Islet precursor cell (in vitro differentiated cells): Measurements from ENCODE around the gene BSG.
"Not testable (repeated sequence)": the region's sequence is repeated elsewhere in the genome, so short reads cannot be mapped to it uniquely, and the experiment has no call there.

Source experiments
- DNase-seq: peaks from one replicate; pipeline ENCODE4 v3.0.0-alpha.2; 2018

BSG gene

DNA sequence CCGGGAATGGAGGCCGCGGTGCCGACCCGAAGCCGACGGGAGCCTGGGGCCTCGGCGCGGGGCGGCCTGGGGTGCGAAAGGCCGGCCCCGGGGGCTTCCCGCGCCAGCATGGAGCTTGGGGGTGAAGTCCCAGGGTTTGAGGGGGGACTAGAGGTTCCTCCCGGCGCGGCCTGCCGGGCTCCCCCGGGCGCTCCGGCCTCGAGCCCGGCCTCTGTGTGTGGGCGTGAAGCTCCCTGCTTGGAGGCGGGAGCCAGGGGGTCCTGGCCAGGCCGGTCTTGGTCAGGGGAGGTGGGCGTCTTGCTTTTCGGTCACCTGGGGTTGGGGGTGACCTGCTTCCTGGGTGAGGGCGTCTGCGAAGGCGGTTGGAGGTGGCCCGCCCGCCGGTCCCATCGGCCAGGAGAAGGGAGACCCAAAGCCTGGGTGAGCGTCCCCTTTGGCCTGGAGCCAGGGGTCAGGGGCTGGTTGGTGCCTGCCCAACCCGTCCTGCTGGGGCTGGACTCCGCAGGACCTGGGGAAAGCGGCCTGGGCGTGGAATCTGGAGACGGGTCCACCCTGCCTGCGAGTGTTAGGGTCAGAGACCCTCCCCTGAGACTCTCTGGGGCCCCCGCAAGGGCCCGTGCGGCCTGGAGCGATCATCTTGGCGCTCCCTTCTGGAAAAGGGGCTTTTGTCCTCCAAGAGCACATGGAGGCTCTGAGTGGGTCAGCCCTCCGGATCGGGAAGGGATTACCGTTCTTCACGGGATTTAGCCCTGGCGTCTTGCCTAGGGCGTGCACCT, 535 bp downstream of the BSG start:
- DNase-seq = peak; percentile 60

DNA sequence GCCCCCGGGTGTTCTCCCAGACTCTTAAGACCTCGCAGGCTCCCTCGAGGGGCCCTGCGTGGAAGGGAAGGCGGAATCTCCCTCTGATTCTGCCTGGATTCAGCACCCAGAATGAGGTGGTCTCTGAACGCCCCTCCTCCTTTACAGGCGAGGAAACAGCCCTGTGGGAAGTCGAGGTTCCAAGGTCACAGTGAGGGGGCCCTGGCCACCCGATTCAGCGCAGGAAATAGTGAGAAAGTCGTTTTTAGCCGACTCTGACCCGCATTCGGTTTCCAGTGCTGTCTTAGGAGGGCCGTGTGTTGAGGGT, 1.1 kb downstream of the BSG start:
- no peak for DNase-seq

DNA sequence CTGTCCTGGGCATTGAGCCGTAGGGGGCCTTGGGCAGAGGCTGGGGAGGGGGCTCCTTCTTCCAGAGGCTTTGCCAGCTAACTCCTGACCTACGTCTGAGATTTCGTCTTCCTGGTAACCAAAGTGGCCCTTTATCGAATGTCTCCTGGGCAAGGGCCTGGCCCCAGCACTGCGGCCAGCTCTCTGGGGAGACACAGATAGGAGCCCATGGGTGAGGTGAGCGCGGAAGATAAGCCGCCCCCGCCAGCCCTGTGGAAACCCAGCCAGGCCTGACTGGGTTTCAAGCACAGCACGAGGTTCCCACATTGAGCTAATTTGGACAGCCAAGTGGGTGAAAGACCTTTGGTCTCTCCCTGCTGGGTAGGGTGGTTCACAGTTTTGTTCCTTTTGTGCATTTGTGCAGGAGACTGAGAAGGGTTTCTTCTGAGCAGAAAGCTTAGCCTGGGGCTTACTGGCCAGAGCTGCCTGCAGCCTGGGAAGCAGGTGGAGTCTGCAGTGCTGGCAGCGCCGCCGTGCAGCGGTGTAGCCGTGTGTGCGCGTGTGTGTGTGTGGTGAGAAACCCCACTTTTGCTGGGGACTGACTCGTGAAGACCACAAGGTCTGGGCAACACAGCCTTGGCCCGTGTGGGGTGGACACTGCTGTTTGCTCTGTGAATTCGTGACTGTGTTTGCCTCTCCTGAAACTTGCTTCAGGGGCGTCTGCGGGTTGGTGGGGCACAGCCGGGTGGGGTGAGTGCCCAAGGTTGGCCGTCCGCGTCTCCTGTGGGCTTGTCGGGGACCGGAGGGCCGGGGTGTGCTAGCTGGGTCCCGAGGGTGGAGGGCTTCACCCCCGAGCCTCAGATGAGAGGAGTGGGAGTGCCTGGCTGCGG, 2.5 kb downstream of the BSG start:
- peak; percentile 67 for DNase-seq

DNA sequence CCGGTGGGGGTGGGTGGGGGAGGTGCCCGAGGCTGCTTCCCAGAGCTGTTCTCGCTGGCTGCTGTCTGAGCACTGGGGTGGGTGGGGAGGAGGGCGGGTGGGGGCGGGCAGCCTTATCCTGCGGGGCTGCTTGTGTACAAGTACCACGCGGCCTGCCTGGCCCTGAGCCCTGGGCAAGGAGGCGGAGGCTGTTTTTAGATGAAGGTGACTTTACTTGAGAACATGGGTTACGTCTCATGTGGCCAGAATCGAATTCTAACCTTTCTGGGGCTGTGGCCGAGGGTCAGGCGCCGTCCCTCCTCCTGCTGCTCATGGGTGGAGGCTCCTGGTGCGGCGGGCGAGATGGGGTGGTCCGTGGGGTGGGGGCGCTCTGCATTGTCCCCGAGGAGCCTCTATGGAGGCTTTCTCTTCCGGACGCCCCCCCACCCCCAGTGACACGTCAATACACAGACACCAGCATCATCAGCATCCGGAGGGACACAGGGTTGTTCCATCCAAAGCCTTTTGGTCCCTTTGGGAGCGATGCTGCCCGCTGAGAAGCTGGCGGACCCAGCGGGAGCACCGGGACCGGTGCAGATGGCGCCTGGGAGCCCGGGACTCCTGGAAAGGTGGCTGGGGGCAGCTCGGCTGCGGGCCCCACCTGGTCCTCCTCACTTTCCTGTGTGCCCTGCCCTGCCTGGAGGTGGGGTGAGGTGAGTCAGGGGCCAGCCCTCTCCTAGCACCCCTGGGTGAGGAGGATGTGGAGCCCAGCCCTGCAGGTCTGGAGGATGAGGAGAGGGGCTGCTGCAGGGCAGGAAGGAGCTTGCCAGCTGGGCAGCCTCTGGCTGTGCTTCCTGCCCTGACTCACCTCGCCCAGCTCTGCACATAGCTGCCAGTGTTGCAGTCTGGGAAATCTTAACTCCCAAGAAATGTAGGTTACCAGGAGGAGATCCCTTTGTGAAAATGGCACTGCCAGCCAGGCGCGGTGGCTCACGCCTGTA, 3.4 kb downstream of the BSG start:
- DNase-seq = peak; percentile 62

DNA sequence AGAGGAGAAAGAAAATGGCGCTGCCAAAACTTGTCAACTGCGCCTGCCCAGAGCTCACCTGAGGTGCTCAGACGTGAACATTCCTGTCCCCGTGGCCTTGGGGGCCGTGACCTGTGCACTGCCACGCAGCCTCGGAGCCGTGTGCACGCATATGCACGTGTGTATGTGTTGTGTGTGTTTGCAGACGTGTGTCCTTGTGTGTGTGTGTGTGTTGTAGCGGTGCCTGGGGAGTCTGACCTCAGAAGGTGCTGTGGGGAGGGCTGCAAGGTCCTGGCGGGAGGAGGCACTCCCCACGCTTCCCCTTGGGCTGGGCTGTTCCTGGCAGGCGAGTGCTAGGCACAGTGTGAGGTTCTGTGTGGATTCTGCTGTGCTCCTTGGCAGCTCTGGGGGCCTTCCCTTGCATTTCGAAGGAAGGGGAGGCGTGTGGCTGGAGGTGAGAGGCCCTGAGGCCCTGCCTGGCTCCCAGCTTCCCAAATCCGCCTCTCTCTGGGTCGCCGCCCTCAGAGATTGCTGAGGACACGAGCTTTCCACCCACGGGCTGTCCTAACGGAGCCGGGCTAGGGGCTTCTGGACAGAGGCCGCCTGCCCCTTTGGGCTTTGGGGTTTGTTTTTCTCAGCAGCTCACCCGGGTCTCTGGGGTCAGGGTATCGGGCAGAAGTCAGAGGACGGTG, 4.5 kb downstream of the BSG start:
- DNase-seq = no peak

DNA sequence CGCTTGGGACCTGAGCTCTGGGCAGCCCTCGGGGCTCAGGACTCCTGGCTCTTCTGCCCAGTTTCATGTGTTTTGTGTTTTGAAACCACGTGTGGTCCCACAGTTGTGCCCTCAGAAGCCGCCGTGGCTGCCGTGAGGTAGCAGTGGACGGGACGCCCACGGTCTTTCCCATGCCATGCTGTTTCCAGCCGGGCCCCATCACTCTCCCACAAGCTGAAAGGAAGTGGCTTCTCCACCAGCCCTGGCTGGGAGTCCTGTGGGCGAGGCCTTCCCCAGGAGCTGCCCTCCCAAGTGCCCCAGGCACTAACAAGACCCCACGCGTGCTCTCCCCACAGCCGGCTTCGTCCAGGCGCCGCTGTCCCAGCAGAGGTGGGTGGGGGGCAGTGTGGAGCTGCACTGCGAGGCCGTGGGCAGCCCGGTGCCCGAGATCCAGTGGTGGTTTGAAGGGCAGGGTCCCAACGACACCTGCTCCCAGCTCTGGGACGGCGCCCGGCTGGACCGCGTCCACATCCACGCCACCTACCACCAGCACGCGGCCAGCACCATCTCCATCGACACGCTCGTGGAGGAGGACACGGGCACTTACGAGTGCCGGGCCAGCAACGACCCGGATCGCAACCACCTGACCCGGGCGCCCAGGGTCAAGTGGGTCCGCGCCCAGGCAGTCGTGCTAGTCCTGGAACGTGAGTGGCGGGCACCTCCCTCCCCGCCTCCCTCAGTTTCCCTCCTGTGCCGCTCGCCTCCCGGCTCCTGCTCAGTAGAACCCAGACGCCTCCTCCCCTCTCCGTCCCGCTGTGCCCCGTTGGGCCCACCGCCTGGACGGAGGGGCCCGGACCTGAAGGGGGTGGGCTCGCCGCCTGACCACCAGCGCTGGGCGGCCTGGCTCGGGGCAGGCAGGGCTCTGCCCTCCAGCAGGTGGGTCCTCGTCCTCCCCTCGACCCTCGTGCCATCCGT, 5.3 kb downstream of the BSG start:
- DNase-seq = no peak

DNA sequence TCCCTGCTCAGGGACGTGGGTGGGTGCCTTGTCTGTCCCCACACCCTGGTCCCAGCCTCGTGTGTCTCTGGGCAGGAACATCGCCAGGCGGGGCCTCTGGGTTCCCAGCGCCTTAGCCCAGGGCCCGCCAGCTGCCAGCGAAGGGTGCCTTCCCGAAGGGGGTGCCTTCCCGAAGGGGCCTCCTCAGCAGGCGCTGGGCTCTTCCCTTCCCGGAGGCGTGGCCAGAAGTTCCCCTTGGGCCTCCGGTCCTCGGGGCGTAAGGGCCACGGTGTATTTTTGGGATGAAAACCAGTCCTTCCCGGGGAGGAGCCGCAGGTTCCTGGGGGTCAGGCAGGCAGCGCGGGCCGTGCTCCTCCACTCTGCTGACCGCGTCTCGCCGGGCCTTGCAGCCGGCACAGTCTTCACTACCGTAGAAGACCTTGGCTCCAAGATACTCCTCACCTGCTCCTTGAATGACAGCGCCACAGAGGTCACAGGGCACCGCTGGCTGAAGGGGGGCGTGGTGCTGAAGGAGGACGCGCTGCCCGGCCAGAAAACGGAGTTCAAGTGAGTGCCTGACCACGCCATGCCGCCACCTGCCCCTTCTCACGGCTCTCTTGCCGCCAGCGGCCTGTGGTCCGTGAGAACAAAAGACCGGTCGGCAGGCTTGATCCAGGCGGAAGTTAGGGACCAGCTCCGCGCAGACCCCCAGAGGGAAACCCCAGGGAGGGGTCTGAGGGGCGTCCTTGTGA, 6.9 kb downstream of the BSG start:
- no peak for DNase-seq

DNA sequence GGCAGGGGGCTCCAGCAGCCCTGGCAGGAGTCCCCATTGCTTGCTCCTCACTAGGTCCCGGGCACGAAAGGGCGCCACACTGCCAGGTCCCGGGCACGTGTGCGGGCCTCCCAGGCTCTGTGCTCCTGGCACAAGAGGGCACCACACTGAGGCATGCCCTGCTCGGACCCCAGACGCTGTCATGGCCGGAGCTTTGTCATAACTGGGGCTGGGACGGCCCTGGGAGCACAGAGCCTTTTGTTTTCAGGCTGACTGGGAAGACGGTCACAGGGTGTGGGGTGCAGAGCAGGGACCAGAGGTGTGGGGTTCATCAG, 7.4 kb downstream of the BSG start:
- no peak for DNase-seq

DNA sequence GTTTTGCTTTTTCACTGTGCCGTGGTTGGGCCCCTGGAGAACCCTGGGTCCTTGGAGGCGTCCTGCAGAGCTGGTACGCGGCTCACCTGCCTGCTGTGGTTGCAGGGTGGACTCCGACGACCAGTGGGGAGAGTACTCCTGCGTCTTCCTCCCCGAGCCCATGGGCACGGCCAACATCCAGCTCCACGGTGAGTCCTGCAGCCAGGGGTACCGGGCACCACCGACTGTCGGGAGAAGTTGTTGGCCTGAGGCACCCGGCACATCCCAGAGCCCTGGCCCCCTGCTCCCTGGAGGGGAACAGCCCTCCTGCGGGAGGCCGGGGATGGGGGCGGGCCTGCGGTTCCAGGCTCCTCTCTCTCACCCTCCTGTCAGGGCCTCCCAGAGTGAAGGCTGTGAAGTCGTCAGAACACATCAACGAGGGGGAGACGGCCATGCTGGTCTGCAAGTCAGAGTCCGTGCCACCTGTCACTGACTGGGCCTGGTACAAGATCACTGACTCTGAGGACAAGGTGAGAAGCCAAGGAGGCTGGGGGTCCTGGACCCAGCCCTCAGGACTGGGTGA, 8.0 kb downstream of the BSG start:
- no peak for DNase-seq

DNA sequence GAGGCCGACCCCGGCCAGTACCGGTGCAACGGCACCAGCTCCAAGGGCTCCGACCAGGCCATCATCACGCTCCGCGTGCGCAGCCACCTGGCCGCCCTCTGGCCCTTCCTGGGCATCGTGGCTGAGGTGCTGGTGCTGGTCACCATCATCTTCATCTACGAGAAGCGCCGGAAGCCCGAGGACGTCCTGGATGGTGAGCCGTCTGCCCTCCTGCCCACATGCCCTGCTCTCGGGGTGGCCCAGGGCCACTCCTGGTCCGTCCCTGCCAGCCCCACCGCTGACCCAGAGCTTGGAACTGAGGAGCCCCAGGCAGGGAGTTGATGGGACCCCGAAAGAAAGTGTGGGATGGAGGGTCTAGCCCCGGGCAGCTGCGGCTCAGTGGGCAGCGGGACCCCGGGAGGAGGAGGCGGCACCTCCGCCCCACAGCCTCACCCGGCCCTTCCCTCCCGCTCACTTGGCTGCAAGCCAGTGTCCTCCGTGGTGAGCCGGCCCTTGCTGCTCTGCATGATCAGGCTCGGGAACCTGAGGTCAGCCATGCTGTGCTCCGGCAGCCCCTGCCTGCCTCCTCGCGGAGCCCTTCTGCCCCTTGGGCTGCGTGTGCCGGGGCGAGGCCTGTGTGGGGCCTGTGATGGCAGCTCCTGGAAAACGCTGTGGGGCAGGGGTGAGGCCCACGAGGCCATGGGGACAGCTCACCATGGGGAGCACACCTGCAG, 9.2 kb downstream of the BSG start:
- DNase-seq = no peak

DNA sequence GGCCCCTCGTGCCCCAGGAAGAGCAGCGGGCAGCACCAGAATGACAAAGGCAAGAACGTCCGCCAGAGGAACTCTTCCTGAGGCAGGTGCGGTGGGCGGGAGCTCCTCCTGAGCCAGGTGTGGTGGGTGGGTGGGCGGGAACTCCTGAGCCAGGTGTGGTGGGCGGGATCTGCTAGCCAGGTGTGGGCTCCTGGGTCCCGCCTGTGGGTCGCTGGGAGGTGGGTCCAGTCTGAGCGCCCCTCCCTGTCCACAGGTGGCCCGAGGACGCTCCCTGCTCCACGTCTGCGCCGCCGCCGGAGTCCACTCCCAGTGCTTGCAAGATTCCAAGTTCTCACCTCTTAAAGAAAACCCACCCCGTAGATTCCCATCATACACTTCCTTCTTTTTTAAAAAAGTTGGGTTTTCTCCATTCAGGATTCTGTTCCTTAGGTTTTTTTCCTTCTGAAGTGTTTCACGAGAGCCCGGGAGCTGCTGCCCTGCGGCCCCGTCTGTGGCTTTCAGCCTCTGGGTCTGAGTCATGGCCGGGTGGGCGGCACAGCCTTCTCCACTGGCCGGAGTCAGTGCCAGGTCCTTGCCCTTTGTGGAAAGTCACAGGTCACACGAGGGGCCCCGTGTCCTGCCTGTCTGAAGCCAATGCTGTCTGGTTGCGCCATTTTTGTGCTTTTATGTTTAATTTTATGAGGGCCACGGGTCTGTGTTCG, 10.3 kb downstream of the BSG start:
- DNase-seq = peak; percentile 56

DNA sequence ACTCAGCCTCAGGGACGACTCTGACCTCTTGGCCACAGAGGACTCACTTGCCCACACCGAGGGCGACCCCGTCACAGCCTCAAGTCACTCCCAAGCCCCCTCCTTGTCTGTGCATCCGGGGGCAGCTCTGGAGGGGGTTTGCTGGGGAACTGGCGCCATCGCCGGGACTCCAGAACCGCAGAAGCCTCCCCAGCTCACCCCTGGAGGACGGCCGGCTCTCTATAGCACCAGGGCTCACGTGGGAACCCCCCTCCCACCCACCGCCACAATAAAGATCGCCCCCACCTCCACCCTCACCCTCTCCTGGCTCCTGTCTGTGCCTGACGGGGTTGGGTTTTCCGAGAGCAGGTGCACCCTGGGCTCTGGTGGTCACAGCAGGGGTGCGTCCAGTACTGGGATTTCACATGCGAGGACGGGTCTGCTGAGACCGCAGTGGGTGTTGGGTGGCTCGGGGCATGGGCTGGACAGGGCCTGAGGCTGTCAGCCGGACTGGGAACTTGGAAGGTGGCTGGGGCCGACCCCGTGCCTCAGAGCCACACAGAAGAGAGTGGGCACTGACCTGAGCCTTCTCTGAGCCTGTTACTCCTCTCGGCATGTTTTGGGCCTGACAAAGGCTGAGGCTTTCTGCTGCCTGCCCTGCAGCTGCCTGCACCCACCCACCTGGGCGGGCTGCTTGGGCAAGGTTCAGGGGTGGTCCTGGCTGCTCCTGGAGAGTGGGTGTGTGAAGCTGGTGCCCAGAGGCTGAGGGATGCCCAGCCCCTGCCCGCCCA, 11.0 kb downstream of the BSG start:
- no peak for DNase-seq

DNA sequence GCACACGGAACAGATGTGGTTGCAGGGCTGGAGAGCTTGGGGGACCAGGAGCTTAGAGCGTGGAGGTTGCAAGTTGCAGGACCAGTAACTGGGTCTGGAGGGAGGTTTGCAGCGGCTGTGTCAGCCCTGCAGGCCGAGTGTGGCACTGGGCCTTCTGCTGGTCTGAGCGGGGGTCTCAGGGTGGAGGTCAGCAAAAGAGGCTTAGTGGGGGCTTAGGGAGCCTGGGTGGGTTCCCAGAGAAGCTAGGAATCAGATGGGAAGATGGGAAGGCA, 11.5 kb downstream of the BSG start:
- DNase-seq = no peak

DNA sequence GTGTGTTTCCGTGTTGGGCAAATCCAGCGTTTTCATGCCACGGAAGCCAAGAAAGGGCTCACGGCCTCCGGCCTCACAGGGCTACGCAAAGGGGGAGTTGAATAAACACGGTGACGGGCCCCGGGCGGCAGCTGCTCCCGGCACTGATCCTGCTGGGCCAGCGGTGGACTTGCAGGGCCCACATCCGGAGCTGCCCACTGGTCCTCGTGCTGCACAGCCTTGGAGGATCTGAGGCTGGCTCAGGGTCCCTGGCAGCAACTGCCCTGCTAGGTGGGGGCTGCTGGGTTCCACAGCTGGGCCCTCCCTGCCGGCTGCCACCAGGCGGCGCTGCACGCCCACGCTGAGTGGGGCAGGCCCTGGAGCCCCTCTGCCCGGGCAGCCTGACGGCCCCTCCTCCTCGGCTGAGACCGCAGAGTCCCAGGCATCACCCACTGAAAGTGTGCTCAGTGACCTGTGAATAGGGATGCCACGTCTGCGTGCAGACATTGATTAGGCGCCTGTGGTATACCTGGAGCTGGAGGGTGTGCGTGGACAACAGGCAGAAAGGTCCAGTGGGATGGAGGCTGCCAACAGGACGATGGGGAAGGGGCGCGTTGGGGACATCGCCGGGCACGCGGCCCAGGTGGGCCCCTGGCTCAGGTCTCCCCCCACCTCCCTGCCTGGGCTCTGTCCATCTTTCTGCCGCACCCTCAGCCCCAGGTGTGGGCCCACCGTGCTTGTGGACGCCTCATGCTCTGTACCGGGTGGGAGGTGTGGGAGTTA, 12.0 kb downstream of the BSG start:
- peak; percentile 86 for DNase-seq

DNA sequence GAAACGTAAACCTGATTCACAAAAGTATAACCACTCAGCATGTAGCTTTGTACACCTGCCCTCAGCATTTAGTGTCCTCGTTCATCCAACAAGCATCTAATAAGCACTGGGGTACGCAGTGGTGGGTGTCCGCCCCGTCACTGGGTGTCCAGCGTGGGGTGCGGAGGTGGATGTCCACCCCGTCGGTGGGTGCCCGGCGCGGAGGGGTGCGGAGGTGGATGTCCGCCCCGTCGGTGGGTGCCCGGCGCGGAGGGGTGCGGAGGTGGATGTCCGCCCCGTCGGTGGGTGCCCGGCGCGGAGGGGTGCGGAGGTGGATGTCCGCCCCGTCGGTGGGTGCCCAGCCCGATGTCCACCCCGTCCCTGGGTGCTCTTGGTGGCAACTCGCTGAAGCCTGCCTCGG, 12.8 kb downstream of the BSG start:
- DNase-seq = not testable (repeated sequence)

DNA sequence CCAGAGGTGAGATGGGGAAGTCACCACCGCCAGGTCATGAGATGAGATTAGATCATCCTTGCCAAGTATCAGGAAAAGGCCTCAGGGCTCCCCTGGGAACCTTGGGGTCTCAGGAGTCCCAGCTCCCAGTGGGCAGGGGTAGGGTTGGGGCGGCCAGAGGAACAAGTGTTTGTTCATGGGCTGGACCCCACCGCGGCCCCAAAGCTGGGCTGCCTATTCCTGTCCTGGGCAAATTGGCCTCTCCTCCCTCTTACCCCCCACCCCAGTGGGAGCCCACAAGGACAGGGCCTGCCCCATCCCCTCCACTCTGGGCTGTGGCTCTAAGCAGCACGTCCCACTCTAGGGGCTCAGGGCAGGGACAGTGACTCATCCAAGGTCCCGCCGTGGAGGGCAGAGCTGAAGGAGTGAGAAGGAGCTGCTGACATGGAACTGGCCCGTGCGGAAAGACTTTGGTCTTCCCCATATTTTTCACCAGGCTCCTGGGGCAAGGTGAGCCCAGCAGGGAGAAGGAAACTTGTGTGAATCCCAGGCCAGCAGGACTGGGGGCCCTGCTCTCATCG, 13.2 kb downstream of the BSG start:
- DNase-seq = no peak

DNA sequence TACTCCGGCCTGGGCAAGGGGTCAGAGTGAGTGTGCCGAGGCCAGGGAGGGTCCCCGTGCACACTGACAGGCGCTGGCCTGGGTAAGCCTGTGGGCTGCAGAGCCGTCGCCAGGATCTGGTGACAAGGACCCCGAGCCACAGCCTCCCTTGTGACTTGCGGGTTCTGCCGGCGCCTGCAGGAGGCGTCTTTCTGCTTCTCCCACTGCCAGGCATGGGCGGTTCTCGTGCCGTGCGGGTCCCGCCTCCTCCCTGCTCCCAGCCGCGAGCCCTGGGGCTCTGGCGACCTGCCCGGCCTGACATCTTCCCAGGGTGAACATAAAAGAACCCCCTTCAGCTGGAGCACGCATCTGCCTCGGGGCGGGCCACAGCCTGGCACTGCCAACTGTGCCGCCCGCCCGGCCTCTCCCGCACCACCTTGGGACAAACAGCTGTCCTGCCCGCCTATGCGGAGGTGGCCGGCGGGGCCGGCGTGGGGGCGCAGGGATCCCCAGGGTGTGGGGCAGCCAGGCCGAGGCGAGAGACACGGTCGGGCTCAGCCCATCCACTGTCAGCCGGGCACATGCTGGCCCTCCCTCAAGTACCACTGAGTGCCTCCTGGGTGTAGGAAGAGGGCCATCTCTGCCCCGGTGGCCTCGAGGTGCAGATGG, 15.8 kb downstream of the BSG start:
- DNase-seq = peak; percentile 93
